ENCODE measurements around the gene CAMKMT.

The CAMKMT gene

DNA sequence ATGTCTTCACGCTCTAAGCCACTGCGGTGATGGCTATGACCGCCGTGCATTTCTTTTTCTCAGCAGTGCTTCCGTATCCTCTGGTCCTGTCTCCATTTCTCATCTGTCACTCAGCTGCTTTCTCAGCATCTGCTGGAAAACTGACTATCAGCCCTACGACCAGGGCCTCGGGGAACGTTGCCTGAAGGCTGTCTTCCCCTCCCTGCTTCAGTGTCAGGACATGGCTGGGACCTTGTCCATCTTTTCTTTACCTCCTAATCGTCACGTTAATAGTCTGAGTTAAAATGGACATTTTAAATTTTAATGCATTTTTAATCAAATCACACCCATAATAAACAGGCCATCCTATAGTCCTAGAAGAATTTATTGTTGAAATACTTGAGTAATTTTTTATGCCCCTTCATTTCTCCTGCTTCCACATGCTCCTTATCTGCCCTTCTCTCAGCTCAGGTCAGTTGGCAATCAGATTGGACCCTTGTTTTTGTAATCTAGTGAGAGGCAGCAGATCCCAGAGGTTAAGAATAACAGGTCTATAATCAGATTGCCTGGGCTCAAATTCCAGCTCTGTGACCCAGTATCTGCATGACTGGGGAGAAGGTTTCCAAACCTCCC is 329.5 kb downstream of the CAMKMT start:
- Histone ChIP-seq H3F3A (ENCODE audit: insufficient read depth, low read length) (no peaks in the 10 kb centered on the region), H2AFZ (ENCODE audit: low read length) (no peak overlapping the region), H3K79me2 (ENCODE audit: low read length) (no peaks in the 10 kb centered on the region), H3K4me3 (ENCODE audit: low read length) (no peak overlapping the region), H3K9me3 (replicated peaks; ENCODE audit: insufficient read depth, low read length) (no peaks in the 10 kb centered on the region), H3K9ac (ENCODE audit: low read length) (no peak overlapping the region), H3K4me1 (ENCODE audit: low read length) (no peaks in the 10 kb centered on the region), H3K4me2 (ENCODE audit: low read depth, low read length) (no peak overlapping the region), H3K27ac (ENCODE audit: low read length) (no peak overlapping the region), H3K36me3 (replicated peaks; ENCODE audit: insufficient read depth, low read length) (no peaks in the 10 kb centered on the region), H3K27me3 (replicated peaks; ENCODE audit: insufficient read depth, low read length) (no peaks in the 10 kb centered on the region), H3K9me2 (replicated peaks; ENCODE audit: insufficient read depth, low read length) (no peaks in the 10 kb centered on the region), H4K20me1 (ENCODE audit: insufficient read depth, low read length) (no peaks in the 10 kb centered on the region)
- TF ChIP-seq EZH2 (optimal IDR thresholded peaks at IDR 0.05; ENCODE audit: low read depth, low read length) (no peak), EZH2phosphoT487 (IDR thresholded peaks at IDR 0.05; ENCODE audit: low read length) (no peak)
- TF ChIP-seq, protein P1, sequence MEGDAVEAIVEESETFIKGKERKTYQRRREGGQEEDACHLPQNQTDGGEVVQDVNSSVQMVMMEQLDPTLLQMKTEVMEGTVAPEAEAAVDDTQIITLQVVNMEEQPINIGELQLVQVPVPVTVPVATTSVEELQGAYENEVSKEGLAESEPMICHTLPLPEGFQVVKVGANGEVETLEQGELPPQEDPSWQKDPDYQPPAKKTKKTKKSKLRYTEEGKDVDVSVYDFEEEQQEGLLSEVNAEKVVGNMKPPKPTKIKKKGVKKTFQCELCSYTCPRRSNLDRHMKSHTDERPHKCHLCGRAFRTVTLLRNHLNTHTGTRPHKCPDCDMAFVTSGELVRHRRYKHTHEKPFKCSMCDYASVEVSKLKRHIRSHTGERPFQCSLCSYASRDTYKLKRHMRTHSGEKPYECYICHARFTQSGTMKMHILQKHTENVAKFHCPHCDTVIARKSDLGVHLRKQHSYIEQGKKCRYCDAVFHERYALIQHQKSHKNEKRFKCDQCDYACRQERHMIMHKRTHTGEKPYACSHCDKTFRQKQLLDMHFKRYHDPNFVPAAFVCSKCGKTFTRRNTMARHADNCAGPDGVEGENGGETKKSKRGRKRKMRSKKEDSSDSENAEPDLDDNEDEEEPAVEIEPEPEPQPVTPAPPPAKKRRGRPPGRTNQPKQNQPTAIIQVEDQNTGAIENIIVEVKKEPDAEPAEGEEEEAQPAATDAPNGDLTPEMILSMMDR (IDR thresholded peaks at IDR 0.05; ENCODE audit: low read length) = no peak
- no peak for DNase-seq

DNA sequence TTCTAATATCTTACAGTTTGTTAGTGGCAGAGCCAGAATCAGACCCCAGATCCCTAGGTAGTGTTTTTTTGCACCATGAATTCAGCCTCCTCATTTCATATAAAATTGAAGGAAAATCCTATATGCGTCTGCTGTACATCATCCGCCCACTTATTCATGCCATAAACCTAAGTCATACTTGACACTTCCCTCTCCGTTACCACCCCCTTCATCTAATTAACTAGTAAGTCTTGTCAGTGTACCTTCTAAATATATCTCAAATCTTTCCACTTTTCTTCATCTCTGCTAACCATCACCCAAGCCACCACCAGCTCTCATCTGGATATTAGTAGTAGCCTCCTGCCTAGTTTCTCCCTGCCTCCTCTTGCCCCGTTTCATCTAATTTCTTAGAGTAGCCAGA is 331.1 kb downstream of the CAMKMT start:
- H3K9me2 ChIP-seq (replicated peaks; ENCODE audit: insufficient read depth, low read length) = no peaks in the 10 kb centered on the region
- TF ChIP-seq EZH2 (optimal IDR thresholded peaks at IDR 0.05; ENCODE audit: low read depth, low read length) (no peak), EZH2phosphoT487 (IDR thresholded peaks at IDR 0.05; ENCODE audit: low read length) (no peak)
- TF ChIP-seq, protein P1 (IDR thresholded peaks at IDR 0.05; ENCODE audit: low read length) = no peak
- no peaks in the 10 kb centered on the region for H3K36me3 ChIP-seq (replicated peaks; ENCODE audit: insufficient read depth, low read length)
- no peak for DNase-seq
- no peak overlapping the region for H2AFZ ChIP-seq (ENCODE audit: low read length)
- no peaks in the 10 kb centered on the region for H3K4me1 ChIP-seq (ENCODE audit: low read length)
- H3K9ac ChIP-seq (ENCODE audit: low read length) = no peak overlapping the region
- H3F3A ChIP-seq (ENCODE audit: insufficient read depth, low read length) = no peaks in the 10 kb centered on the region
- no peak overlapping the region for H3K4me3 ChIP-seq (ENCODE audit: low read length)
- H3K4me2 ChIP-seq (ENCODE audit: low read depth, low read length) = no peak overlapping the region
- no peak overlapping the region for H3K27ac ChIP-seq (ENCODE audit: low read length)
- H3K9me3 ChIP-seq (replicated peaks; ENCODE audit: insufficient read depth, low read length) = no peaks in the 10 kb centered on the region
- H3K79me2 ChIP-seq (ENCODE audit: low read length) = no peaks in the 10 kb centered on the region
- no peaks in the 10 kb centered on the region for H3K27me3 ChIP-seq (replicated peaks; ENCODE audit: insufficient read depth, low read length)
- H4K20me1 ChIP-seq (ENCODE audit: insufficient read depth, low read length) = no peaks in the 10 kb centered on the region

DNA sequence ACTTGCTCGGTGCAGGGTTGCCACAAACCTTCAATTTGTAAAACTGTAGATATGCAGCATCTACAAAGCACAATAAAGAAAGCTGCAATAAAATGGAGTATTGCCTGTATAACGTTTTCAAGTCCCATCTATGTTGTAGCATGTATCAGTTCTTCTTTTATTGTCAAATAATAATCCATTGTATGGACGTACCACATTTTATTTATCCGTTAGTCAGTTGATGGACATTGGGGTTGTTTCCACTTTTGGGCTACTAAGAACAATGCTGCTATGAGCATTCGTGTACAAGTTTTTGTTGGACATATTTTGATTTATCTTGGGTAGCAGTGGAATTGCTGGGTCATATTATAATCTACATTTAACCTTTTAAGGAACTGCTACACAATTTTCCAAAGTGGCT is 339.1 kb downstream of the CAMKMT start:
- TF ChIP-seq EZH2 (optimal IDR thresholded peaks at IDR 0.05; ENCODE audit: low read depth, low read length) = no peak
- TF ChIP-seq, protein P1 (IDR thresholded peaks at IDR 0.05; ENCODE audit: low read length) = no peak
- no peak for TF ChIP-seq EZH2phosphoT487 (IDR thresholded peaks at IDR 0.05; ENCODE audit: low read length)
- Histone ChIP-seq H3K79me2 (ENCODE audit: low read length) (no peaks in the 10 kb centered on the region), H3K36me3 (replicated peaks; ENCODE audit: insufficient read depth, low read length) (no peaks in the 10 kb centered on the region), H3K9me2 (replicated peaks; ENCODE audit: insufficient read depth, low read length) (no peaks in the 10 kb centered on the region), H3K27me3 (replicated peaks; ENCODE audit: insufficient read depth, low read length) (no peaks in the 10 kb centered on the region), H3K4me2 (ENCODE audit: low read depth, low read length) (no peak overlapping the region), H3K27ac (ENCODE audit: low read length) (no peak overlapping the region), H4K20me1 (ENCODE audit: insufficient read depth, low read length) (no peaks in the 10 kb centered on the region), H3F3A (ENCODE audit: insufficient read depth, low read length) (no peaks in the 10 kb centered on the region), H2AFZ (ENCODE audit: low read length) (no peak overlapping the region), H3K4me3 (ENCODE audit: low read length) (no peak overlapping the region), H3K4me1 (ENCODE audit: low read length) (no peaks in the 10 kb centered on the region), H3K9me3 (replicated peaks; ENCODE audit: insufficient read depth, low read length) (no peaks in the 10 kb centered on the region), H3K9ac (ENCODE audit: low read length) (no peak overlapping the region)
- no peak for DNase-seq
